Measurements from ENCODE around the gene PABPN1L. TPM values are rescaled to one million over a fixed set of nuclear protein-coding genes. Genes with fewer than 3 reads are reported as not detected.
A peak's percentile ranks its signal among the peaks of the same experiment; 100 is the strongest.

Gene PABPN1L
- total RNA-seq, 4 donors from 2014 or later = not detected

DNA sequence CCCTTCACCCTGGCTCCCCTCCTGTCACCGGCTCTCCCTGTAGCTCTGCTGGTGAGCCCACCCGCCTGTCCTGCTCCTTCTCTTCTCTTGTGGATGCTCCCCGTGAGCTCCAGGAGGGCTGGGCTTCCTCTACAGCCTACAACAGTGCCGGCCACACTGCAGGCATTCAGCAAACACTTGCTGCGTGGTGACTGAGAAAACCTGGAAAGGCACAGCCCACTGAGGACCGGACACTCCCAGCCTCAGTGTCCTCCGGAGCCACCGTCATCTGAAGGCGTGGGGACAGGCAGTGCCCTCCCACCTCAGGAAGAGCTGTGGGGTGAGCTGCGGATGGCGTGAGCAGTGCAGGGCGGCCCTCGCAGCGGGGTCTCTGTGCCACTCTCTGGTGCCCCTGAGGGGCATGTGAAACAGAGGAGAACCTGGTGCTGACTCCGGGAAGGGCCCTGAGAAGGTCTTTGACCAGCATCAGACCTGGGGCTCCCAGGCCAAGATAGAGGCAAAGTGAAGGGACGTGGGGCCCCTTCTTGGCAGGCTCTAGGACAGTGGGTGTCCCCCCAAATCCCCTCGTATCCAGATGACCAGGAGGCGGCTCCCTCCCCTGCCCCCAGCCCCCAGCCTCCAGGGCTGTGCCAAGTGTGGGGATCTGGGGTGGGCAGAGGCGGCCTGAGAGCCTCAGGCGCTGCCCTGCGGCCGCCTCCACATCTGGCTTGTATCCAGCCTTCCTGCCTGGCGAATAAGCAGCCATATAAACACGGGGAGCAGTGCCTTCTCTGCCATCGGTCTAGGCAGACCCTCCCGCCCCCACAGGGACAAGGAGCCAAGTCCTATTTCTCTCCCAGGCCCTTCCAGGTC is 44.0 kb upstream of the PABPN1L start:
- TF ChIP-seq, protein P1, sequence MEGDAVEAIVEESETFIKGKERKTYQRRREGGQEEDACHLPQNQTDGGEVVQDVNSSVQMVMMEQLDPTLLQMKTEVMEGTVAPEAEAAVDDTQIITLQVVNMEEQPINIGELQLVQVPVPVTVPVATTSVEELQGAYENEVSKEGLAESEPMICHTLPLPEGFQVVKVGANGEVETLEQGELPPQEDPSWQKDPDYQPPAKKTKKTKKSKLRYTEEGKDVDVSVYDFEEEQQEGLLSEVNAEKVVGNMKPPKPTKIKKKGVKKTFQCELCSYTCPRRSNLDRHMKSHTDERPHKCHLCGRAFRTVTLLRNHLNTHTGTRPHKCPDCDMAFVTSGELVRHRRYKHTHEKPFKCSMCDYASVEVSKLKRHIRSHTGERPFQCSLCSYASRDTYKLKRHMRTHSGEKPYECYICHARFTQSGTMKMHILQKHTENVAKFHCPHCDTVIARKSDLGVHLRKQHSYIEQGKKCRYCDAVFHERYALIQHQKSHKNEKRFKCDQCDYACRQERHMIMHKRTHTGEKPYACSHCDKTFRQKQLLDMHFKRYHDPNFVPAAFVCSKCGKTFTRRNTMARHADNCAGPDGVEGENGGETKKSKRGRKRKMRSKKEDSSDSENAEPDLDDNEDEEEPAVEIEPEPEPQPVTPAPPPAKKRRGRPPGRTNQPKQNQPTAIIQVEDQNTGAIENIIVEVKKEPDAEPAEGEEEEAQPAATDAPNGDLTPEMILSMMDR (IDR thresholded peaks at IDR 0.05) = no peak
- TF ChIP-seq EP300 (IDR thresholded peaks at IDR 0.05) (no peak), POLR2AphosphoS5 (IDR thresholded peaks at IDR 0.05) (no peak), POLR2A (IDR thresholded peaks at IDR 0.05; ENCODE audit: low read depth) (no peak)
- Histone ChIP-seq H3K36me3 (no peaks in the 10 kb centered on the region), H3K27me3 (peaks cover 0 to 78% (median 0%) of the 10 kb centered on the region in 4 donors), H3K4me3 (no peak overlapping the region), H3K9me3 (no peaks in the 10 kb centered on the region), H3K27ac (replicated peaks in 1 of 4) (peak overlapping the region in 1 of 4 donors; percentile 26), H3K4me1 (peaks cover 10 to 24% (median 21%) of the 10 kb centered on the region in 4 donors)
- intact Hi-C loops (cut with DNase I) = no loop called here
- no peak for DNase-seq (ENCODE audit: extremely low spot score)
- 66% methylated on average over 16 of the region's 26 CpGs for WGBS

DNA sequence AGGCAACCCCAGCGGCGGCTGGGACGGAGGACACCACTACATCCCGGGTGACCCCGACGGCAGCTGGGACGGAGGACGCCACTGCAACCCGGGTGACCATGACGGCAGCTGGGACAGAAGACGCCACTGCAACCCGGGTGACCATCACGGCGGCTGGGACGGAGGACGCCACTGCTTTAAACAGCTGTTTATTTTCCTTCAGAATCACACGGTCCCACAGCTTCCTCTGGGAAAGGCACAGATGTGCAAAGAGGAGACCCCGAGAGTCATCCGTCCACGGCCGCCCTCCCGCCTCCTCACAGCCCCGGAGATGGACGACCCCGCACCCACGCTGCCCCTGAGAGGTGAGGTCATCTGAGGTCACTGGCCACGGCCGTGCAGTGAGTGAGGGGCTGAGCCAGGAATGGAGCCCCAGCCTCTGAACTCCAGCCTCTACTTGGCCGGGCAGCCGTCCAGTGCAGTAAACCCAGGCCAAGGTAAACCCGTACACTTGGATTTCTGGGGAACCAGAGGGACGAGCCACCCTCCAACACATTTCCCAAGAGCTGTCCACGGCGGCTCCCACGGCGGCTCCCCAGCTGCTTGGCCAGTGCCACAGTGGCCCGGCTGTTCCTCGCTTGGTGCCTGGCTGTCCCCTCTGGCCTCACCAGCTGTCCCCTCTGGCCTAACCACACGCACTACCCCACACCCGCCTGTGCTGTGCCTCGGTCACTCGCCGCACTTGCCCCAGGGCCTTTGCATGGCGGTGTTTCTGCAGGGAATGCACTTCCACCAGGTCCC is 43.2 kb upstream of the PABPN1L start:
- Histone ChIP-seq H3K4me1 (peaks cover 7 to 31% (median 21%) of the 10 kb centered on the region in 4 donors), H3K27ac (replicated peaks in 1 of 4) (peak overlapping the region in 1 of 4 donors; percentile 27), H3K27me3 (peaks cover 0 to 76% (median 0%) of the 10 kb centered on the region in 4 donors), H3K9me3 (no peaks in the 10 kb centered on the region), H3K36me3 (no peaks in the 10 kb centered on the region), H3K4me3 (no peak overlapping the region)
- intact Hi-C loops (cut with DNase I) = no loop called here
- no peak for DNase-seq (ENCODE audit: extremely low spot score)
- TF ChIP-seq, protein P1 (IDR thresholded peaks at IDR 0.05) = no peak
- TF ChIP-seq POLR2AphosphoS5 (IDR thresholded peaks at IDR 0.05) (no peak), POLR2A (IDR thresholded peaks at IDR 0.05; ENCODE audit: low read depth) (no peak), EP300 (IDR thresholded peaks at IDR 0.05) (no peak)
- WGBS = 78% methylated on average over 43 of the region's 44 CpGs

DNA sequence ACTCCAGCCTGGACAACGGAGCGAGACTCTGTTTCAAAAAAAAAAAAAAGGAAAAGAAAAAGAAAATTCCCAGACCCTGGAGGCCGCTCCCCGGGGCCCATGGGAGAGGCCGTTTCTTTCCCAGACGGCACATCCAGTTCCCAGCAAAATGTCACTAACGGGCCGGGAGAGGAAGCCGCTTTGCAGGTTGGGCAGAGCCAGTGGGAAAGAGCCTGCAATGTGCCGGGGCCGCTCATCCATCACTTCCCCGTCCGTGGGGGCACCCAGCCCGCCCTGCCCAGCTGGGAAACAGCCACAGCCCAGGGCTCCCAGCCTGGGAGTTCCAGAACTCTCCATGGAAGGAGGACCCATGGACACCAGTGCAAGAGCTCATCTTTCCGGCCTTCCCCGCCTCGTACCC is 41.8 kb upstream of the PABPN1L start:
- WGBS = 80% methylated on average over 14 of the region's 17 CpGs
- Histone ChIP-seq H3K4me1 (peaks cover 4 to 34% (median 19%) of the 10 kb centered on the region in 4 donors), H3K36me3 (no peaks in the 10 kb centered on the region), H3K27me3 (peaks cover 0 to 63% (median 0%) of the 10 kb centered on the region in 4 donors), H3K27ac (replicated peaks in 1 of 4) (no peak overlapping the region), H3K4me3 (no peak overlapping the region), H3K9me3 (no peaks in the 10 kb centered on the region)
- intact Hi-C loops (cut with DNase I) = no loop called here
- TF ChIP-seq EP300 (IDR thresholded peaks at IDR 0.05) = no peak
- TF ChIP-seq POLR2AphosphoS5 (IDR thresholded peaks at IDR 0.05) = no peak
- TF ChIP-seq, protein P1 (IDR thresholded peaks at IDR 0.05) = no peak
- TF ChIP-seq POLR2A (IDR thresholded peaks at IDR 0.05; ENCODE audit: low read depth) = no peak
- DNase-seq (ENCODE audit: extremely low spot score) = no peak

DNA sequence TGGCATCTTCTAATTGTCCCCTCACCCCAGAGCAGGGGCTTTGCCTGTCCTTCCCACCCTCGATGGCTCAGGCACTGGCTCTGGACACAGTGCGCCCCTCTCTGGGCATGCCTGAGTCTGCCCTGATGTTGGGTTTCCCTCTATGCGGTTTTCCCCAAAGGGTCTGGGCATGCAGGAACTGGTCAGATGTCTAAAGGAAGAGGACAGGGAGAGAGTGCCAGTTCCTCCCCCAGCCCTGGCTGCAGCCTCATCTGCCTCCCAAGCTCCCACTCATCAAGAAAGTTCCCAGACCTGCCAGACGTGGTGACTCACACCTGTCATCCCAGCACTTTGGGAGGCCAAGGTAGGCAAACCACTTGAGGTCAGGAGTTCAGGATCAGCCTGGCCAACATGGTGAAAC is 41.3 kb upstream of the PABPN1L start:
- DNase-seq (ENCODE audit: extremely low spot score) = no peak
- peaks cover 4 to 34% (median 19%) of the 10 kb centered on the region in 4 donors for H3K4me1 ChIP-seq
- no peak overlapping the region for H3K4me3 ChIP-seq
- TF ChIP-seq, protein P1 (IDR thresholded peaks at IDR 0.05) = no peak
- no peak for TF ChIP-seq EP300 (IDR thresholded peaks at IDR 0.05)
- no peak for TF ChIP-seq POLR2A (IDR thresholded peaks at IDR 0.05; ENCODE audit: low read depth)
- TF ChIP-seq POLR2AphosphoS5 (IDR thresholded peaks at IDR 0.05) = no peak
- intact Hi-C loops (cut with DNase I) = no loop called here
- peaks cover 0 to 59% (median 0%) of the 10 kb centered on the region in 4 donors for H3K27me3 ChIP-seq
- WGBS = 77% methylated on average over 4 of the region's 4 CpGs
- no peaks in the 10 kb centered on the region for H3K9me3 ChIP-seq
- H3K27ac ChIP-seq (replicated peaks in 1 of 4) = no peak overlapping the region
- no peaks in the 10 kb centered on the region for H3K36me3 ChIP-seq

All from esophagus muscularis mucosa (tissue), 4 donors.